ENCODE measurements around the gene NADK. TPM values are rescaled to one million over a fixed set of nuclear protein-coding genes. Genes with fewer than 3 reads are reported as not detected.

The NADK gene
- polyA plus RNA-seq, 1 experiment = 61.6 TPM

DNA sequence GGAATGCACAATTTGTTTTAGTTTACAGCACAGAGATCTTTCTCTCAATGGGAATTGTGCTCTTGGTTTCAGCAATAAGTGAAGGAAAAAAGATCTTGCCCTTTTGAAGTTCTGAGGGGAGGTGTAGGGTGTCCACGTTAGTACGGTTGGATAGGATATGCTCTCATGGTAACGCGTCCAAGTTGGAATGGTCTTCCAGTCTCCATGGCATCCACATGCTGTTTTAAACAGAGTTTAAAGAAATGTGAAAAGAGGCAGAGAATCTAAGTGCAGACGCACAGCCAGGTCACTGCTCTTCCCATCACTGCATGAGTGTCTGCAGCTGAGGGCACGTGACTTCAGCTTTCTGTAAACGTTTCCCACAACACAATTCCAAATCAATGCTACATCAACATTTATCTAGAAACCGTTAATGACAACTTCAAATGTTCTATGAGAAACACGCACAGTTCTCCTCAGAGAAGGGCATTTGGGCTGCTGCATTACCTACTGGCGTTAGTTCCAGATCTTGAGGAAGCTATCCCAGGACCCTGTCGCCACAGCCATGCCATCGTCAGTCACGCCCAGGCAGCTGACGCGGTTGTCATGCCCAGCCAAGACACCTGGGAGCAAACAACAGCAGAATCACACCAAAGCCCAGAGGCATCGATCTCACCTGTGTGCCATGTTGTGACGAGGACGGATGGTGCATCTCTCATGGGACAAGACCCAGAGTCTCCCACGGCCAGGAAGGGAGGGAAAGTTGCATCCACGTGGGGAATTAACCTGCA lies 8.8 kb upstream of the NADK start:
- TF ChIP-seq, protein P1, sequence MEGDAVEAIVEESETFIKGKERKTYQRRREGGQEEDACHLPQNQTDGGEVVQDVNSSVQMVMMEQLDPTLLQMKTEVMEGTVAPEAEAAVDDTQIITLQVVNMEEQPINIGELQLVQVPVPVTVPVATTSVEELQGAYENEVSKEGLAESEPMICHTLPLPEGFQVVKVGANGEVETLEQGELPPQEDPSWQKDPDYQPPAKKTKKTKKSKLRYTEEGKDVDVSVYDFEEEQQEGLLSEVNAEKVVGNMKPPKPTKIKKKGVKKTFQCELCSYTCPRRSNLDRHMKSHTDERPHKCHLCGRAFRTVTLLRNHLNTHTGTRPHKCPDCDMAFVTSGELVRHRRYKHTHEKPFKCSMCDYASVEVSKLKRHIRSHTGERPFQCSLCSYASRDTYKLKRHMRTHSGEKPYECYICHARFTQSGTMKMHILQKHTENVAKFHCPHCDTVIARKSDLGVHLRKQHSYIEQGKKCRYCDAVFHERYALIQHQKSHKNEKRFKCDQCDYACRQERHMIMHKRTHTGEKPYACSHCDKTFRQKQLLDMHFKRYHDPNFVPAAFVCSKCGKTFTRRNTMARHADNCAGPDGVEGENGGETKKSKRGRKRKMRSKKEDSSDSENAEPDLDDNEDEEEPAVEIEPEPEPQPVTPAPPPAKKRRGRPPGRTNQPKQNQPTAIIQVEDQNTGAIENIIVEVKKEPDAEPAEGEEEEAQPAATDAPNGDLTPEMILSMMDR (IDR thresholded peaks at IDR 0.05; ENCODE audit: insufficient read depth, low read depth, low read length) = no peak
- ChIA-PET POLR2A (no interaction called here), CTCF (no interaction called here)
- no peaks in the 10 kb centered on the region for H3K27me3 ChIP-seq (ENCODE audit: control insufficient read depth, insufficient read depth, low read length)
- no peak overlapping the region for H3K4me3 ChIP-seq (ENCODE audit: low read depth, low read length)
- no peak for DNase-seq (ENCODE audit: low read depth)
- peaks cover 45% of the 10 kb centered on the region for H3K36me3 ChIP-seq (ENCODE audit: control insufficient read depth, insufficient read depth, low read length)

DNA sequence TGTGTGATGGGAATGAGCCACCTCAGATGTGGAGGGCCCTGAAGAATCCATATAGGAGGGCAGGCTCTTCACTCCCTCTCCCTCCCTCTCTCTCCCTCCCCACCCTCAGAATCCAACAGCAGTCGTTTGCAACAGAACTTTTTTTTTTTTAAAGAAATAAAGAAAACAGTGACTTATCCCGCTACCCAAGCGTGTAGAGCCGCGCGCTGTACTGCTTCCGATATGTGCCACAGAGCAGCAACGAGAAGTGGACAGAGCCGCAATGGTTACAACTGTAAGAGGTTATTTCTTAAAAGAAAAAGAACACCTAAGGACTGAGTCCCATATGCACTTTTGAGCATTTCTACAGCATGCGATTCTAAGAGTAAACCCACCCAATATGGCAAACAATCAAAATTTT lies 7.4 kb upstream of the NADK start:
- DNase-seq (ENCODE audit: low read depth) = no peak
- Histone ChIP-seq H3K36me3 (ENCODE audit: control insufficient read depth, insufficient read depth, low read length) (peaks cover 39% of the 10 kb centered on the region), H3K27me3 (ENCODE audit: control insufficient read depth, insufficient read depth, low read length) (no peaks in the 10 kb centered on the region), H3K4me3 (ENCODE audit: low read depth, low read length) (no peak overlapping the region)
- ChIA-PET CTCF (interaction anchor here (2.2 kb wide), 1 partner anchor 121 kb away, joined by 10 read pairs; no protein-coding TSS in a partner anchor), POLR2A (no interaction called here)
- TF ChIP-seq, protein P1 (IDR thresholded peaks at IDR 0.05; ENCODE audit: insufficient read depth, low read depth, low read length) = no peak

DNA sequence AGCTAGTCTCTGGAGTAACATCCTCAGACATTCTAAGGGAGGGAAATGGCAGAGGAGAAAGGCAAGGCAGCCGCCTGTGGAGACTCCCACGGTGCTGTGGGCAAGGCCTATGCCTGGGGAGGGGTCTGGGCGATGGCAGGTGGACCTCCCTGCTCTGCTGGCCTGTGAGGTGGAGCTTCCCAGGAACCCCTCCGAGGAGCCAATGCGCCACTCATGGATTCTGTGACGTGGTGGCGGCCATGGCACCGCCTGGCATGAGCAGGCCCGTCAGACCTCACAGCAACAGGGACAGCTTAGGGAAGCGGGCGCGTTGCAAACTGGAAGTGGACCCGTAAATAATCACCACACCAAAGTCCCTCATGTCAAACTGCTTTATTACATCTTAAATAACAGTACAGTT lies 6.7 kb upstream of the NADK start:
- TF ChIP-seq, protein P1 (IDR thresholded peaks at IDR 0.05; ENCODE audit: insufficient read depth, low read depth, low read length) = no peak
- ChIA-PET CTCF (interaction anchor here (0.6 to 2.2 kb wide), 2 partner anchors 99 to 122 kb away, joined by 3 to 10 read pairs; no protein-coding TSS in a partner anchor), POLR2A (interaction anchor here (0.6 kb wide), 1 partner anchor 65 kb away, joined by 11 read pairs; no protein-coding TSS in a partner anchor)
- peaks cover 33% of the 10 kb centered on the region for H3K36me3 ChIP-seq (ENCODE audit: control insufficient read depth, insufficient read depth, low read length)
- no peak overlapping the region for H3K4me3 ChIP-seq (ENCODE audit: low read depth, low read length)
- no peaks in the 10 kb centered on the region for H3K27me3 ChIP-seq (ENCODE audit: control insufficient read depth, insufficient read depth, low read length)
- DNase-seq (ENCODE audit: low read depth) = no peak

DNA sequence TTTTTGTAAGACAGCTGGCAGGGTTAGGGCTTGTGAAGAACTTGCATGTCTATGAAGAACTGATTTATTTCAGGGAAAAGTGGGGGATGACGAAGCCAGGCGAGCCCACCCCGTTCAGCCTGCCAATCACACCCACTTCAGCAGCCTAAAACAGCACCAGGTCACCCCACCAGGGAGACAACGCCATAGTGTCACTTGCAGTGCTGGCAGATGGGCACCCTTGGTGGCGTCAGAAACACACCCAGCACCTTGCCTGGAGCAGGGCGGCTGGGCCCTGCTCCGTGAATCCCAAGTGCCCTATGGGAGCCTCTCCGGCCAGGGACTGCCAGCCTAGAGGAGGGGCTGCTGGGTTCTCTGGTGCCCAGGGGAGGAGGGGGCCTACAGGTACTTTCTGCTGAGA lies 5.0 kb upstream of the NADK start:
- DNase-seq (ENCODE audit: low read depth) = no peak
- TF ChIP-seq, protein P1 (IDR thresholded peaks at IDR 0.05; ENCODE audit: insufficient read depth, low read depth, low read length) = no peak
- CTCF ChIA-PET = no interaction called here
- Histone ChIP-seq H3K27me3 (ENCODE audit: control insufficient read depth, insufficient read depth, low read length) (no peaks in the 10 kb centered on the region), H3K36me3 (ENCODE audit: control insufficient read depth, insufficient read depth, low read length) (peaks cover 22% of the 10 kb centered on the region), H3K4me3 (ENCODE audit: low read depth, low read length) (no peak overlapping the region)
- POLR2A ChIA-PET = no interaction called here

DNA sequence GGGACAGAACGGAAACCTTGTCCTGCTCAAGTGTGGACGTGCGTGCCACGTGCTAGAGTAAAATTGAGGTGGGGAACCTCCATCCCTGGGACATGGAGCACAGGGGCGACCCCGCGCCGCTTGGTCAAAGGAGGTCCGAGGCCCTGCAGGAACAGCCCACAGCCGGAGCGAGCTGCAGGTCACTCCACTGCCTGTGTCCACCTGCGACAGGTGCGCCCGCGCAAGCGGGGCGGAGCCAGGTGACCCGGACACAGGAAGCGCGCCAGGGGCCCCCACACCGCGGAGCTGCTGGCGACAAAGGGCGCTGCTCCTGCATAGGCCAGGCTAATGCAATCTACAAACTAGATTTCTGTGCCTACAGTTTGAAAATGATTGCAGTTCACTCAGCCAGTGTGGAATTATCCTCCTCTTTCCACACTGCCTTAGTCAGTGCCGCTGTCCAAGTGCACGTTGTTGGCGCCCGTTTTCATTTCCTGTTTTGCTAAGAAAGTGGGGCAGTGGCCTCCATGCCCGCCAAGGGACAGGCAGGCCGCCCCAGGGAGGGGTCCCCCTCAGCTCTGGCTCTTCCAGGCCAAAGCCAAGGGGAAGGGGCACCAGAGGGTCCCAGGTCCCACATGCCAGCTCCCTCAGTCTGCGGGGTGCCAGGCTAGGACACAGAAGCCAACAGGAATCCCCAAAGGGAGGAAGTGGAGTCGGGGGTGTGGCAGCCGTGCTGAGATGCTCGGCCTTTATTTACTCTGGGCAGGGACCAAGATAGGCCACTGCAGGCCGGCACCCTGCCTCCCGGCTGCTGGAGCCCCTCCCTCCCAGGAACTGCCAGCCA lies 4.3 kb upstream of the NADK start:
- TF ChIP-seq, protein P1 (IDR thresholded peaks at IDR 0.05; ENCODE audit: insufficient read depth, low read depth, low read length) = no peak
- DNase-seq (ENCODE audit: low read depth) = no peak
- ChIA-PET CTCF (interaction anchor here (1.2 kb wide), 1 partner anchor 124 kb away, joined by 3 read pairs; no protein-coding TSS in a partner anchor), POLR2A (no interaction called here)
- no peaks in the 10 kb centered on the region for H3K27me3 ChIP-seq (ENCODE audit: control insufficient read depth, insufficient read depth, low read length)
- no peak overlapping the region for H3K4me3 ChIP-seq (ENCODE audit: low read depth, low read length)
- H3K36me3 ChIP-seq (ENCODE audit: control insufficient read depth, insufficient read depth, low read length) = peaks cover 18% of the 10 kb centered on the region

All from BJ (cell line).